HuH-7.5 (cell line): Measurements from ENCODE around the gene PSMA5.

Experiments used
- DNase-seq: peaks from one replicate; pipeline ENCODE4 v3.0.0; 2011; ENCODE audit warnings: low spot score

The PSMA5 gene

DNA sequence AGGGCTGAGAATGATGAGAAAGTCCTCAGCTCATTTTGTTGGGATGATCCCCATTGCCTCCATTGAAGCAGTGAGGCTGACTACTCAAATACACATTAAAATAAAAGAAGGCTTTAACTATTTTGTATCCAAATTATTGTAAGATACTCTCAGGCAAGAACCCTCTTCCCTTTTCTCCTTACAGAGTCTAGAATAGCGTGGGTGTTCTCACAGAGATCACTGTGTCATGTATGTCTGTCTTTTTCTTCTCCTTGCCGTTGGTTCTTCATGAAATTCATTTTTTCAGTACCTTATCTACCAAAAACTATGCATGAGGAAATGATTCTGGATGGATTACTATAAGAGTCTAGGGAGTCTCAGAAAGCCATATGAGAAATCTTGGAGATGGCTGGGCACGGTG lies 58.6 kb downstream of the PSMA5 start:
- DNase-seq: no peak

DNA sequence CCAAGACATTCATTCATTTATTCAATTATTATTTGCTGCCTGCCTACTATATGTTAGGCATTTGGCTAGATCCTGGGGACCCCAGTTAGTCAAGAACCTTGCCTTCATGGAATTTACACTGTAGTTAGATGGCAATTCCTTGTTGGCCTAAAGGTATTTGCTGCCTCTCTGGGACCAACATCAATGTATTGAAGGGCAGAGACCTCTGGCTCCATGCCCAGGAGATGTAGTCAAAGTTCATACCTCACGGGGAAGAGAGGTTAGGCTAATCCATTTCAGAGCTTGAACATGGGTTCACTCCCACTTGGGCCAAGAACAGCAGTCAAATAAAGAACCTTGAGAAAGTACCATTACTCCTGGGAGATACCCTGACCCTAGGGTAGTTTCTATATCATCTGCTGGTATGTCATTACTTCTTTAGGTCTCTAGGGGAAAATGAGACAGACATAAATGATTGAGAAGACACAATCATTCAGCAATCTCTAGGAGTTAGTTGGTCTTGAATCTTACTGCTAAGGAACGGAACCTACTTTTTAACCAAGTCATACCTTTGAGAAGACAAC lies 60.5 kb downstream of the PSMA5 start:
- peak; percentile 37 for DNase-seq

- DNase-seq: no peak
These were observed 64.6 kb downstream of the PSMA5 start for GRCh38 chr1:109361649-109362048.

- DNase-seq: no peak
These were observed 65.2 kb downstream of the PSMA5 start for GRCh38 chr1:109361069-109361468.

DNA sequence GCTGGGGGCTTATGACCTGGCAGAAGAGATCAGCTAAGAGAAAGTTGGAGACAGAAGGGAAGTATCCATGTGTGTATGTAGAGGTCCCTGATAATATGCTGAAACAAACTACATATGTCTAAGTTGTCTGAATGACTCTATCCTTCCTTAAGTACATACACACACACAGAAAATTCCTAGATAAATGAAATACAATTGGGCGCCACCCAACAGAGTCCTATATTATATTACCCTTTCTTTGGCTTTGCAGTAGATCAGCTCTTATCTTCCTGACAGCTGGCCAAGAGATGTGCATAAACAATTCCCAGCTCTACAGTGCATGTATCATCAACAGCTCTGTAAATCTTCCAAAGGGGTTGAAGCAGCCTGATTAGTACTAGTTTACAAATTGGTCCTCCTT lies 68.6 kb downstream of the PSMA5 start:
- no peak for DNase-seq

DNA sequence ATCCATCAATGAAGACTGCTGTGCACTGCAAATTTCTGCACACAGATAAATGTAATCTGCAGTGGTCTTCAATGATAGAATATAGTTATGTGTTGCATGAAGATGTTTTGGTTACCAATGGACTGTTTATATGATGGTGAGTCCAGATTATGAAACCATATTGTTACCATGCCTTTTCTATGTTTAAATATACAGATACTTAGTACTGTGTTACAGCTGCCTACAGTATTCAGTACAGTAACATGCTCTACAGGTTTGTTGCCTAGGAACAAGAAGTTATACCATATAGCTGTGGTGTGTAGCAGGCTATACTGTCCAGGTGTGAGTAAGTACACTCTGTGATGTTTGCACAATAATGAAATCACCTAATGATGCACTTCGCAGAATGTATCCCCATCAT lies 69.3 kb downstream of the PSMA5 start:
- no peak for DNase-seq

GRCh38 chr1:109356505-109356904 lies 69.7 kb downstream of the PSMA5 start:
- DNase-seq: no peak

- no peak for DNase-seq
These were observed 71.3 kb downstream of the PSMA5 start for GRCh38 chr1:109354929-109355328.

DNA sequence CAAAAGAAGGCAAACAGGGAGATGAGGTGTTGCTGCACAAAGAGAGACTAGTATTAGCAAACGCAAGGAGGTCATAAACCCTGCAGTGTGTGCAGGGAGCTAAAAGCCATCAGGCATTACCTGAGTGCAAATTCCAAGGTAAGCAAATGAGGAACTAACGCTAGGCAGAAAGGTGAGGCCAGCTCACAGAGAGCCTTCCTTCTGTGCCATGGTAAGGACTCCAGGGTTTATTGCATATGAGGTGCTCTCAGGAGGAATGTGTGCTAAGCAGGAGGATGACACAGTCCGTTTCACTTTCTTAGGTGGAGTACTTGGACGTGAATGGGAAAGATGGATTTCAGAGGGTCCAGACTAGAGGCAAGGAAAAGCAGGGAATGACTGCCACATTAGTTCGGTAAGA lies 74.8 kb downstream of the PSMA5 start:
- no peak for DNase-seq

GRCh38 chr1:109350655-109351054 lies 75.6 kb downstream of the PSMA5 start:
- no peak for DNase-seq

GRCh38 chr1:109350182-109350581 lies 76.1 kb downstream of the PSMA5 start:
- no peak for DNase-seq
